Measurements from ENCODE around the gene KLHL3.

DNA sequence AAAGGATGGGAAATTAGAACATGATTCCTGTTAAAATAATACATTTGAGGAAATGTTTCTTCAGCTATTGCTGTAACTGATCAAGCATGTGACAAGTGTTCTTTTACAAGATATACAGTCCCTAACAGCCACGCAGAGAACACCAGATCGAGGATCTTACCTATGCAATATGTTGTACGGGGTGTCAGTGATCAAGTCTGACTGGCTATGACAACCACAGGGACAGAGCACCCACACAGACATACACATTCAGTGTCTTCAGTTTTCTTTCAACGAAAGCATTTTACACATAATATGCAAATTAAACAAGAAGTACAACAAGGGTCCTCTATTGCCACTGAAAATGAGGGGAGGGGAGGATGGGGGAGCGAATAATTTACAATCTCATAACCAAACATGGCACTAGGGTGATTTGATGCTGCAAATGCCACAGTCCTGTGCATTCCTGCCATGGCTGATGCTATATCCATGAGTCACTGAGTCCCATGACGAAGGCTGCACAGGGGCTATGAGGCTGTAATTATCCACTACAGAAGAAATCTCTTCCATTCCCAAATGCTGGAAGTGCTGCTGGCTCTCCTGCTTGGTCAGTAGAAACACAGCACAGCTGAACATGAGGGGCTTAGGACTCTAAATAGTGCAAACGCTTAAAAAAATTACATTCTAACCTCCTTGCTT lies 118.2 kb downstream of the KLHL3 start:
- no peak for TF ChIP-seq POLR2A (IDR thresholded peaks at IDR 0.05)
- TF ChIP-seq, protein P1, sequence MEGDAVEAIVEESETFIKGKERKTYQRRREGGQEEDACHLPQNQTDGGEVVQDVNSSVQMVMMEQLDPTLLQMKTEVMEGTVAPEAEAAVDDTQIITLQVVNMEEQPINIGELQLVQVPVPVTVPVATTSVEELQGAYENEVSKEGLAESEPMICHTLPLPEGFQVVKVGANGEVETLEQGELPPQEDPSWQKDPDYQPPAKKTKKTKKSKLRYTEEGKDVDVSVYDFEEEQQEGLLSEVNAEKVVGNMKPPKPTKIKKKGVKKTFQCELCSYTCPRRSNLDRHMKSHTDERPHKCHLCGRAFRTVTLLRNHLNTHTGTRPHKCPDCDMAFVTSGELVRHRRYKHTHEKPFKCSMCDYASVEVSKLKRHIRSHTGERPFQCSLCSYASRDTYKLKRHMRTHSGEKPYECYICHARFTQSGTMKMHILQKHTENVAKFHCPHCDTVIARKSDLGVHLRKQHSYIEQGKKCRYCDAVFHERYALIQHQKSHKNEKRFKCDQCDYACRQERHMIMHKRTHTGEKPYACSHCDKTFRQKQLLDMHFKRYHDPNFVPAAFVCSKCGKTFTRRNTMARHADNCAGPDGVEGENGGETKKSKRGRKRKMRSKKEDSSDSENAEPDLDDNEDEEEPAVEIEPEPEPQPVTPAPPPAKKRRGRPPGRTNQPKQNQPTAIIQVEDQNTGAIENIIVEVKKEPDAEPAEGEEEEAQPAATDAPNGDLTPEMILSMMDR (IDR thresholded peaks at IDR 0.05 in 8 of 11, conservative IDR thresholded peaks at IDR 0.05 in 3 of 11) = no peak
